Psoas muscle (tissue), 8 donors: ENCODE results near the gene CPLX4. TPM values are rescaled to one million over a fixed set of nuclear protein-coding genes. Genes with fewer than 3 reads are reported as not detected.

ENCODE experiments used
- ATAC-seq, 4 donors: fragments of 200-7000 bp; cut with Tn5 transposase; one replicate each; pipeline ENCODE4 v1.9.1; 2020; ENCODE audit warnings: moderate library complexity in 3 of 4, mild to moderate bottlenecking in 2 of 4
- DNase-seq, 2 donors: peaks; one replicate each; pipeline ENCODE4 v3.0.0-alpha.2; 2020
- H3K27ac ChIP-seq: fragments of 200-600 bp; one replicate; pipeline ENCODE4 v1.8.0; 2022
- H3K27me3 ChIP-seq, 3 donors: fragments of 200-600 bp in 1 of 3; one replicate each; pipeline versions ENCODE4 v1.6.1 to v1.8.0; 2013 to 2022; ENCODE audit warnings: low read length in 2 of 3, mild to moderate bottlenecking in 2 of 3, moderate library complexity in 1 of 3; ENCODE audit not compliant: insufficient read depth in 3 of 3
- H3K36me3 ChIP-seq, 2 donors: fragments of 200-600 bp in 1 of 2; one replicate each; pipeline versions ENCODE4 v1.6.1 to v1.8.0; 2013 to 2022; ENCODE audit warnings: low read depth in 1 of 2, mild to moderate bottlenecking in 1 of 2, moderate library complexity in 1 of 2; ENCODE audit not compliant: insufficient read depth in 1 of 2
- H3K4me1 ChIP-seq: fragments of 200-600 bp; one replicate; pipeline ENCODE4 v1.8.0; 2022
- H3K4me3 ChIP-seq: fragments of 200-600 bp; one replicate; pipeline ENCODE4 v1.8.0; 2022; ENCODE audit warnings: mild to moderate bottlenecking
- H3K9me3 ChIP-seq: fragments of 200-600 bp; one replicate; pipeline ENCODE4 v1.8.0; 2022
- CTCF ChIP-seq: fragments of 200-600 bp; IDR thresholded peaks from one replicate; pipeline ENCODE4 v1.8.0; 2022; ENCODE audit warnings: antibody characterized with exemption
- WGBS, 3 donors: extraction: QIAGEN DNeasy Blood & Tissue Kit; methylation state at CpG; one replicate each; pipeline versions ENCODE4 v1.1.6 to v1.1.7; 2013; 5-methylcytosine and 5-hydroxymethylcytosine counted together
- intact Hi-C, 2 donors: fragments of 100-400 bp; cut with DNase I; formaldehyde crosslinking; loops; one replicate each; pipeline versions ENCODE4 v1.11.0 to v1.14.2; 2022
- long read RNA-seq, 2 donors: library from polyadenylated mRNA; unstranded; transcript quantifications; one replicate each; pipeline ENCODE4 v2.0.0, GENCODE V29; 2021
- polyA plus RNA-seq, 3 donors: library from polyadenylated mRNA; stranded (reverse); fragments of 200-250 nt; gene quantifications; one replicate each; pipeline ENCODE4 v1.2.3, GENCODE V29; 2013
- total RNA-seq, 4 donors: library from RNA; stranded (reverse); fragmentation: NEBNext Ultra II Directional in 2 of 4; extraction: Animal tissue kit (Norgen Biotek cat#: 25700) in 2 of 4; gene quantifications; one replicate each; pipeline versions ENCODE4 v1.2.1 to v1.2.4, GENCODE V29; 2021 to 2023
- donor health status: healthy with polysubstance abuse.
- donor health status: DM: no; HTN: no; CAD: no; lungs with moderate emphysema.
- donor health status: Bipolar disorder and iron deficiency.
- donor health status: healthy.
- donor health status: DM: yes; HTN: yes; CAD: no.
- donor health status: DM: no; HTN: no; CAD: no.
- donor health status: DM: no; HTN: no; CAD: no.
- donor health status: DM: yes; HTN: yes; CAD: no.

The CPLX4 gene, protein sequence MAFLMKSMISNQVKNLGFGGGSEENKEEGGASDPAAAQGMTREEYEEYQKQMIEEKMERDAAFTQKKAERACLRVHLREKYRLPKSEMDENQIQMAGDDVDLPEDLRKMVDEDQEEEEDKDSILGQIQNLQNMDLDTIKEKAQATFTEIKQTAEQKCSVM
- not detected for total RNA-seq
- not detected for polyA plus RNA-seq
- long read RNA-seq, donor 1: 0 reads
- long read RNA-seq, donor 2: 0 reads

GRCh38 chr18:59318460-59319050 is at the start of gene CPLX4:
Gene CPLX4, minus strand, starts transcription at chr18:59318649. Its CDS starts 187 bp downstream, at chr18:59318462.
- DNase-seq (no peak), ATAC-seq (no peak)
- Histone ChIP-seq H3K36me3 (no peaks in the 10 kb centered on the region), H3K4me1 (no peaks in the 10 kb centered on the region), H3K9me3 (no peaks in the 10 kb centered on the region), H3K27ac (no peak within 1 kb of the TSS), H3K4me3 (no peak within 1 kb of the TSS), H3K27me3 (no peaks in the 10 kb centered on the region)
- 82 to 89% (median 88%) methylated on average over 4 of the region's 4 CpGs for WGBS, 3 donors
- intact Hi-C loops: no loop called here
- no peak for TF ChIP-seq CTCF

GRCh38 chr18:59360381-59360780 is 41.9 kb upstream of the CPLX4 start:
- no peak for TF ChIP-seq CTCF
- intact Hi-C loops: loop anchor here in 1 of 2 donors (5.0 kb wide), 1 partner anchor 37 kb away; no protein-coding TSS in a partner anchor
- no peaks in the 10 kb centered on the region for H3K27me3 ChIP-seq
- no peak overlapping the region for H3K27ac ChIP-seq
- peaks cover 24% of the 10 kb centered on the region for H3K4me1 ChIP-seq
- H3K36me3 ChIP-seq: peaks cover 0 to 5% of the 10 kb centered on the region in 2 donors
- peak overlapping the region; percentile 80 for H3K4me3 ChIP-seq
- WGBS, 3 donors: 91 to 94% (median 93%) methylated on average over 3 of the region's 3 CpGs
- no peak for DNase-seq
- H3K9me3 ChIP-seq: no peaks in the 10 kb centered on the region
- no peak for ATAC-seq

DNA sequence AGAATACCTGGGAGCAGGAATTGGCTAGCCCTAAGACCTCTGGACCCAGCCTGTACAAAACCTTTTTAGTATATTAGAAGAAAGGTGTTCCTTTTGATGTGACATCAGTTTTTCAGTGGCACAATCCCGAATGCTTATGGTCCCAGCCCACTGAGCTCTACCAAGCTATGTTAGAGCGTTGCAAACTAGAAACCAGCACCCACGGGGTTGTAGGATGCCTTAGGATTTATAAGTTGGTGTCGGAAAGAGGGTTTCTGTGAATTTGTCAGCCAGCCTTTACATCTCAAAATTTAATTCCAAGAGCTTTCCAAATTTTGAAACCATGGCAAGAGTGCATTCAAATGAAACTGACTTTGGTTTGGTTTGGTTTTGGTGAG is 41.1 kb upstream of the CPLX4 start:
- no peak for TF ChIP-seq CTCF
- peak overlapping the region; percentile 94 for H3K27ac ChIP-seq

GRCh38 chr18:59358712-59359575 is 40.5 kb upstream of the CPLX4 start, which contains the start of gene LMAN1:
Gene LMAN1, minus strand, starts transcription at chr18:59359265. Its CDS starts 21 bp downstream, at chr18:59359244.
- ATAC-seq (peak; percentile 97 to 100 (median 98)), DNase-seq (peak; percentile 97)
- H3K36me3 ChIP-seq: peaks cover 0 to 20% of the 10 kb centered on the region in 2 donors
- H3K9me3 ChIP-seq: no peaks in the 10 kb centered on the region
- peak within 1 kb of the TSS; percentile 80 for H3K4me3 ChIP-seq
- intact Hi-C loops: loop anchor here in 1 of 2 donors (2.0 kb wide), 1 partner anchor 30 kb away; no protein-coding TSS in a partner anchor
- whole genome bisulfite sequencing, 3 donors: 0% methylated on average over 57 to 76 of the region's 76 CpGs
- peak within 1 kb of the TSS; percentile 94 for H3K27ac ChIP-seq
- no peak for TF ChIP-seq CTCF
- H3K4me1 ChIP-seq: peaks cover 24% of the 10 kb centered on the region
- H3K27me3 ChIP-seq: no peaks in the 10 kb centered on the region

More for the DNA sequence above, 41.1 kb upstream of the CPLX4 start:
- Histone ChIP-seq H3K9me3 (no peaks in the 10 kb centered on the region), H3K27me3 (no peaks in the 10 kb centered on the region), H3K4me1 (peaks cover 24% of the 10 kb centered on the region), H3K4me3 (peak overlapping the region; percentile 80), H3K36me3 (peaks cover 0 to 14% of the 10 kb centered on the region in 2 donors)
- peak in 3 of 4 donors; percentile 4 to 17 (median 6) for ATAC-seq
- intact Hi-C loops: loop anchor here in 1 of 2 donors (2.0 kb wide), 1 partner anchor 29 kb away; no protein-coding TSS in a partner anchor
- DNase-seq: no peak
- WGBS, 3 donors: 1 to 5% (median 2%) methylated on average over 4 of the region's 4 CpGs
